ENCODE measurements around the gene HNRNPA3.
"Not testable (repeated sequence)": the region's sequence is repeated elsewhere in the genome, so short reads cannot be mapped to it uniquely, and the experiment has no call there.

HNRNPA3 gene

DNA sequence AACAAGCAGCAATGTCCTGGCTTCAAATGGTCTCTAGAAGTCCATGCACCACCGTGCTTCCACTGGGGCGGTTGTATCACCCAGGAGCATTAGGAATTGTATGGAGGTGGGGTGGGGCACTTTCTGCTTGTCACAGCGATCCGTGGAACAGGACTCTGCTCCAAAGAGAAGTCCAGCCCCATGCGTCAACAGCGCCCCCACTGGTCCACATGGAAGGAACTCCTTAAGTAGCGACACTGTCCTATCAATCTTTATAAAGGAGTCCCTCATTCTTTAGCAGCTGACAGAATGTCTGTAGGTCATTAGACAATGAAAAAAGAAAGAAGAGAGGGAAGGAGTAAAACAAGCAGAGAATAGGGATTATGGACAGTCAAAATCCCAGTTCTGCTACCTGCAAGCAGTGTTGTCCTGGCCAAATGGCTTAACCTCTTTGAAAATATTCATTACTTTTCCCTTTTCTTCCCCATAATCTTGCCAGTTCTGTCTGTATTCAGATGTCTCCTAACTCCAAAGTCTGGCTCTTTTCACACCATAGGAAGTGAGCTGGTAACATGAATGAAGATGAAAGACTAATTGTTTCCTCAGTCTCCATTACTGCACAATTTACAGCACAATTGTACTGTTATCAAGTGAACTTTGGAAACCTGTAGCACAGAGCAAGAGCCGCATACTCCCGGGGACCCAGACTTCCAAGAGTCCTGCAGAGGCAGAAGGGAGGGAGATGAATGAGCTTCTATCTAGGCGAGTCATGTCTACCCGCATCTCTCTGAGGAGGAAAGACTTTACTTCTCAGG is 42.0 kb downstream of the HNRNPA3 start:
- DNase-seq (ENCODE audit: extremely low read depth in 1 of 2, low read depth in 1 of 2): no peak

DNA sequence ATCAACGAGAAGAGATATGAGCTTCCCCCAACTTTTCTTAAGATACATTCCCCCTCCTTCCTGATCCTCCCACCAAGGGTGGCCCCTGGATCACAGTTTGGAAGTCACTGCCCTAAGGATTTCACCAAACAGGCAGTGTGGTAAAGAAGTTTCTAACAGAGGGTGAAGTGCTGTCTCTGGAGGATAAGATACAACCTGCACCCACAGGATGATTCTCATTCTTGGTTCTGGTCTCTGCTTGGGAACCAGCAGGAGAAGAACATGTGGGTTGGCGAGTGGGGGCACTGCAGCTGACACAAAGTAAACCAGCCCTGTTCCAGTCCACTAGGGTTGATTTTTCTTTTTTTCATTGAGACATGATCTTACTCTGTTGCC is 42.6 kb downstream of the HNRNPA3 start:
- DNase-seq (ENCODE audit: extremely low read depth in 1 of 2, low read depth in 1 of 2): no peak

DNA sequence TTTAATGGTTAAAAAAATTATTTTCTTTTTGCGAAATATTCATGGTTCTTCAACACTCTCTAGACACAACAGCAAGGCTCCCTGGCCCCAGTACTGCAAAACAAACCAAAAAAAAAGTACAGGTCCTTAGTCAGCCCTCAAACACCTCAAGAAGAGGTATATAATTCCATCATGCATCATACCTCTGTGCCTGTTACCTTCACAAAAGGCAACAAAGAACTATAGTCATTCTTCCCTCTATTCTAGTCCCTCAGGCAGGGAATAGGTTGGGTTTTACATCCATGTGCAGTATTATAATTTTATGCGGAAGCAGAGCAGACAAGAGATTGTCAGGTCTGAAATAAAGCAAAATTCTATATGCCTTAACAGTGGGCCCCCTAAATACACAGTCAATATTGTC is 43.4 kb downstream of the HNRNPA3 start:
- no peak for DNase-seq (ENCODE audit: extremely low read depth in 1 of 2, low read depth in 1 of 2)

DNA sequence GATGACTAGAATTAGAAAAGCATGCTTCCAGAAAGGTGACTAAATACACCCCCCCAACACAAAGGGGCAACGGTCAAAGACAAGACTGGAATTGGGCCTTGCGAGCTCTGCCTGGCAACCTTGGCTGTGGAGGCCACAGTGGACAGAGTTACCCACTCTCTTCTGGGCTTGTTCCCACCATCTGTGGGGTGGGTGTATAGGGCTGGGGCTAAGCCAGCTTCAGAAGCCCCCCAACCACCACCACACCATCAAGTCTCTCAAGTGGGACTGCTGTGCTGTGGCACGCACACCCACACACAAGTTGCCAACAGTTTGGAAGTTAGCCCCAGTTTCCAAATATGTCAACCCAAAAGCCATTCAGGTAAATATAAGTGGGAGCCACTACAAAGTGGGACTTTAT is 44.1 kb downstream of the HNRNPA3 start:
- DNase-seq (ENCODE audit: extremely low read depth in 1 of 2, low read depth in 1 of 2): no peak

DNA sequence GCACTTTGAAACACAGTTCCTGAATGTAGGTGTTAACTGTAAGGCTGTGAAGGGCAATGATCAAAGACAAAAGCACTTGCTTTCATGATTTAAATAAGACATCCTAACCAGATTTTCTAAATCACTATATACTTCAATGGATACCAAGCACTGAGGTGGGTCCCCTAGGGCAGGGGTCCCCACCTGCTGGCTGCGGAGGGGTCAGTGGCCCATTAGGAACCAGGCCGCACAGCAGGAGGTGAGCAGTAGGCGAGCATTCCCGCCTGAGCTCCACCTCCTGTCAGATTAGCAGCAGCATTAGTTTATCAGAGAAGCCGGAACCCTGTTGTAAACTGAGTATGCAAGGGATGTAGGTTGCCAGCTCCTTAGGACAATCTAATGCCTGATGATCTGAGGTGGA is 44.9 kb downstream of the HNRNPA3 start:
- DNase-seq (ENCODE audit: extremely low read depth in 1 of 2, low read depth in 1 of 2): no peak

DNA sequence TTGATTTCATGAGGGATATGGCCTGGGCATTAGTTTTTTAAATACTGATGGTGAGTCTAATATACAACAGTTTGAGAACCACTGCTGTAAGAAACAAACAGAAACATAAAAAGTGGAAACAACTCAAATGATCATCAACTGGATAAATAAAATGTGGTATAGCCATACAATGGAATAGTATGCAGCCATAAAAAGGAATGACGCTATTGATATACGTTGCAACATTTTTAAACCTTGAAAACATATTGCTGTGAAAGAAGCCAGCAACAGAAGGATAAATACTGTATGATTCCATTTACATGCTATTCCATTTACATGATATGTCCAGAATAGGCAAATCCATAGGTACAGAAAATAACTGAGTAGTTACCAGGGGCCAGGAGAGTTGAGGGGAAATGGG is 45.5 kb downstream of the HNRNPA3 start:
- DNase-seq (ENCODE audit: extremely low read depth in 1 of 2, low read depth in 1 of 2): no peak

DNA sequence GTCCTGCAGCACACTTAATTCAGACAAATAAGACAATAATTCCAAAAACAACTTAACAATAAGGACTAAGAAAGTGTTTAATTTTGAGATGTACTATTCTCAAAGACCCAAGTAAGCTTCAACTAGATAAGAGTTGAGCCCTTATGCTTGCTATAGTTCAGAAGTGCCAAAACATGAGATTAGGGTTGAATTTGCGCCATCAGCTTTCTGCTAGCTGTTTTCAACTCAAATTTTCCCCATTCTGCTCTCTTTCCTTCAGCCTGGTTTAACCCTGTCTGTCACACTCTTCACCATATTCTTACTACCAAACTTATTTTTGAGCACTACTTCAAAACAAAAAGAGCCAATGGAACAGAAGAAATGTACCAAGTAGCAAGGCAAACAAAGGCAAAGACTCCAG is 47.8 kb downstream of the HNRNPA3 start:
- no peak for DNase-seq (ENCODE audit: extremely low read depth in 1 of 2, low read depth in 1 of 2)

DNA sequence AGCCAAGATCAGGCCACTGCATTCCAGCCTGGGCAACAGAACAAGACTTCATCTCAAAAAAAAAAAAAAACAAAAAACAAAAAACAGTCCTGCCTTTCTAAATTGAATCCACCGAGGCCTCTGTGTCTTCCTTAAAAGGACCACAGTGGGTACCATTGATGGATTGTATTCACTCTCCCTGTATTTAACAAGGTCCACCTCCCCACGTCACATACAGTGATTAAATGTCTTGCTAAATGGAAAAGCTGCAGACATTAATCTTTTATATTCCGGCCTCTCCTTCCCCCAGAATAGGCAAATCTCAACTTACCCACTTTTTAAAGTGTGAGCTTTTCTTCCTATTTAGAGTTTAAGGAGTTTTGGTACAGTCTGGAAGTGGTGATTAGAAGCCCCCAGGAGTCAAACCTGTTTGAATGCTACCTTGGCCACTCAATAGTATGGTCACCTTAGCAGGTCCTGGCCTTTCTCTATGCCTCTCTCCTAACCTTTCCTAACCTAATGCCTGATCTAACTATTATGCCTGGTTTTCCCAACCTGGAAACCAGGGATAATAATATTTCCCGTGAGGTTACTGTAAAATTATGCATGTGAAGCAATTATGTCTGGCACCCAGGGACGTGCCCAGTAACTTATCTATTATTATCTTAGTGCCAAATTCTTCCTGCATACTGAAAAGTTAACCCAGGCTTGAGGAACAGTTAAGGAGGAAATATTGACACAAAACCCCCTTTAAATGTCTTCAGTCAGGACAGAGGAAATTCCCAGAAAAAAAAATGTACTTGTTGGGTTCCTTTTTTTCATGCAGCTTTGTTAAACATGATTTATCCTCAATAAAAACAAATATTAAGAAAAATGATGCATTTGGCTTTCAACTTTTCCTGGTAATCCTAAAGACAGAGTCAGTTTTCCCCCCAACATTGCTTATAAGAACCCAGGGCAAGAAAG is 48.8 kb downstream of the HNRNPA3 start:
- DNase-seq (ENCODE audit: extremely low read depth in 1 of 2, low read depth in 1 of 2): no peak

DNA sequence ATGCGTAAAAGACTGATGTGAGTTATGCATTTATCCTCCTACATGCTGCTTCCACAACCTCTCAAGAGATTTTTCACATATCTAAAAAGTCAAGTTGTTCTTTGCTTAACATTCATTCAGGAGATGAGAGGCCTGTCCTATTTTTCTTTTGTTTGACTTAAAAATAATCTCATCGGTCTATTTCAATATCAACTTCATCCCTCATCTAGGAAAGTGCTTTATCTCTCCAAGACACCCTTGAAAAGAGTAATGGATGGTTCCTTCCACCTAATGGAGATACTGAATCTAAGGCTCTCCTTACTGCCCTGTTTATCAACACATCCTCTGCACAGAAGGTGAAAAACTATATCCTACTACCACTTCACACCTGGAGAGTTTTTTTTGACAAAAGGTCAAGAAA is 49.5 kb downstream of the HNRNPA3 start:
- no peak for DNase-seq (ENCODE audit: extremely low read depth in 1 of 2, low read depth in 1 of 2)

DNA sequence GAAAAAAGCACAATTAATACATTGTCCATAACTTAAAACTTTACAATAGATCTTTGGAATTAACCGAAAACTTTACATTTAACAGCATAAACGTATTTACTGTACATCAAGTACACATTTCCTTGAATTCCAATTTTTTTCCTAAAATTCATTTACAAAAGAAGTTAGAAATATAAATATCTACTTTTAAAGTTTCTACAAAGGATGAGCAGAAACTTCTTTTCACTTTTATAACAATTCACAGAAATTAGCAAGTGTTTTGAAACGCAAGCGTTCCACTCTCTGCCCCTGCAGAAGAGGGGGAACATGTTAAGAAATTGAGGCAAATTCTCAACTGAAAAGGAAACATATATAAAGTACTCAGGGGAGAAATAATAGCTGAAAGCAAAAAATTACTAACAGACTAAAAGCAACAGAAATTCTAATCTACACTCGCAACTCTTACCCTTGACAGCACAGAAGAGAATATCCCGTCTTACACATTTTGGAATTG is 50.4 kb downstream of the HNRNPA3 start:
- DNase-seq (ENCODE audit: extremely low read depth in 1 of 2, low read depth in 1 of 2): no peak

DNA sequence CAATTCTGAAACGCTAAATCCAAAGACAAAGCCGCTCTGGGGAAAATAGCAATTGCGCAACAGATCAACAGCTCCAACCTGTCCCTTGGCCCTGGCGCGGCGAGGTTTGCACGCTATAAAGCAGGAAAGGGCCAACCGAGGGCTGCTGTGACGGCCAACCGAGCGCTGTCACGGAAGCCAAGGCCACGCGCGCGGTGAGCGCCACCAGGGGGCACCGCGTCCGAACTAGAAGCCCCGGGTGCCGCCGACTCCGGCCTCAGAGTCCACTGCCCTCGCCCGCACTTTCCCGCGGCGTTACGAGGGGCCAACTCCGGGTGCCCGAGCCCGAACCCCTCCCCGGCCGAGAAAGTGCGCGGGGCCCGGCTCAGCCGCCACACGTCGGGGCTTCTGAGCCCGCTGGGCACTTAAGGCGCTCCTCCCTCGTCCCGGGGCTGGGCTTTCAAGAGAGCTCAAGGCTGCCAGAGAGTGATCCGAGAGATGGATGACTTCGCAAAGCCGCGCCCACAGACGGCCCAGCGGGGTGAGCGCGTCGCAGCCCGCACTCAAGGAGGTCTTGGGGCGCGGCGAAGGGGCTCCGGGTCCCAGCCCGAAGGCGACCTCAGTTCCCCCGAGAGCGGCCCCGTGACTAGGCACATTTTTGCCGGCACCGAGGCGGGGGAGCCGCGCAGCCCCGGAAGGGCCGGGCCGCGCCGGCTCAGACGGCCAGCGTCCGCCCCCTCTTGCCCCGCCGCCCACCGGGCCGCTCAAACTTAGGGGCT is 51.0 kb downstream of the HNRNPA3 start:
- peak; percentile 84 to 85 for DNase-seq (ENCODE audit: extremely low read depth in 1 of 2, low read depth in 1 of 2)

DNA sequence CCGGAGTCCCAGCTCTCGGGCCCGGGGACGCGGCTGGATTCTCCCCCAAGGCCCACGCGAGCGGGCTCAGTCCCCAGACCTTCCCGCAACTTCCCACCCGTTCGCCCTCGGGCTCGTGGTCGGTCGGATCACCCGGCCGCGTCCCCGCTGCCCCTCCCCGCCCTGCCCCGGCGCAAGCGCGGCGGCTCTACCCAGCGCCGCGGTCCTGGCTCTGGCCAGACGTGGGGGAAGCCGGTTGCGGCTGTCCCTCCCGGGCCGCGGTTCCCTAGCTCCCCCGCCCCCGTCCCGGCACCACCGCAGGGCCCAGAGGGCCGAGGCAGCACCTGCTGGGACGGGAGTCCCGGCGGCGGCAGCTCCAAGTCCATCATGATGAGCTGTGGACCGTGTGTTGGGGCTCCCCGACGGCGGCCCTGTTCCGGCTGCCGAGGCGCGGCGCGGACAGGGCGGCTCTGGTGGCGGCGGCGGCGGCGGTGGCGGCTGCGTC is 51.7 kb downstream of the HNRNPA3 start:
- DNase-seq (ENCODE audit: extremely low read depth in 1 of 2, low read depth in 1 of 2): no peak

DNA sequence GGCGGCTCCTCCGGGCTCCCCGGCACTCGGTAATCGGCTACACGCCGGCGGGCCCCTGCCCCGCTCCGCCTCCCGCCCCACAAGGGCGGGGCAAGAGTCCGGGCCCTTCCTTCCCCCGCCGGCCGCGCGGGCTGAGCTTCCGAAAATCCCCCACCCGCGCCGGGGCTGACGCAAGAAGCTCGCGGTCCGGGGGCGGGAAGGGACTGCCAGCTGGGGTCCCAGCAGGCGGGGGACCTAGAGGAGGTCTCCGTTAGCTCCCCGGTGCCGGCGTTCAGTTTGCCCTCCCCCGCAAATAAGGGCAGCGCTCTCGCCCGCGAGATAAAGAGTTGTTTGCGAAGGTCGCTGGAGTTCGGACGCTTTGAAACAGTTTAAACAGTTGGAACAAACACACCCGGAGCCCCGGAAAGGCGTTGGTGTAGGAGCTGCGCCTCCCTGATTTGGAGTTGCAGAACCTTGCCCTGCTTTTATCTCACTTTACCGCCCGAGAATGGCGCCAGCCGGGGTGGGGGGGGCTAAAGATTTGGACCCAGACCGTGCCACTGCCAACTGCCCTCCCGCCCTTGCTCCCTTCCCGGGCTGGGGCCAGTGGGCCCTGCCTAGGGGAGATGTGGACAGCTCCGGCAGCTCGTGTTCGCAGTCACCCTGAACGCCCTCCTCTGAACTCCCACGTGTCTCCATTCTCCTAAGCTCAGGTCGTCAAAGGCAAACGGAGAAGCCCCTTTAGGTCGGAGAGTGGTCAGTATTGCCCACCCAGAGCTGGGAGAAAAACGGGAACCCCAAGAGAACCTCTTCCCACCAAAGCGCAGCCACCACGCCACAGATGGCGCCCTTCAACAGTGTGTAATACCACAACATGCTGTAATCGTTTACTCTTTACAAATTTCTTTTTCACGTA is 52.3 kb downstream of the HNRNPA3 start, which contains the start of gene NFE2L2:
NFE2L2 (minus strand) TSS at position 35 of the 895 bp plus-strand sequence. CDS start 151 bp downstream, outside the sequence.
- peak; percentile 92 for DNase-seq (ENCODE audit: extremely low read depth in 1 of 2, low read depth in 1 of 2)

DNA sequence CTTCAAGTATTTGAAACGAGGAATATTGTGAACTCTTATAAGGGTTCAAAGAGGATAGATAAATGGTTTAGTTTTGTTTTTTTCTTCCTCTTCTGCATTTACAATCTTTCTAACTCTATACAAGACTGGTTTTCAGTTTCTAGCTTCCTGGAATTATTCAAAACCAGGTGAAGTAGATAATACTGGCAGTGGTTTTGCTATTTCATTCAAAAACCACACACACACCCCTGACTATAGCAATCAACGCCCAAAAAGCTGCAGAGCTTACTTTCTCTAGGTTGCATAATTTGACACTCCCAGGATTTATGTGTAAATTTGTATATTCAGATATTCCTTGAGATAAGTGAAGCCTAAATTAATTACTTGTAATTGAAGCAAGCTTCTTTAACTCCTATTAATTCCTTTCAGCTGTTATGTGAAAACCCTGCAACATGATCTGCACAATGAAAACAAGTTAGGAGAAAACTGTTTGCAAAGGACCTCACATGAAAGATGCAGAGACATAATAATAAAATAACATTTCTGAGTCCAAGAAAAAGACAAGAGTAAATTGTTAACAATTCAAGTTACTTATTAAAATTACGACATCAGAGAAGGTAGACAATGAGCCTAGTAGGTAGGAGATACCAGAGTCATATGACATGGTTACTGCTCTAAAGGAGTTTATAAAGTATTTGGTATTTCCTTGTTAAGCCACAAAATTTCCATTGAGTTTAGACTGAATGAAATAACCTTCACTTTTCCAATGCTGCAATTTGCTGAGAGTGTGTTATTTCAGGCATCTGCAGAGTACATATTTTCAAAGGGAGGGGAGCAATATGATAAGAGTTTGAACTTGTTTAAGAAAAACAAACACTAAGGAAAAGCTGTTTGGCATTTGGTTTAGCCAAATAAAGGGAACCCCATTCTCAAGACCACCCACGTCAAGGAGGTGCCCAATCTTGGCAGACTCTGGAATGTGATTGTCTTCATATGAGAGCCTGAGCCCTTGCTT is 53.5 kb downstream of the HNRNPA3 start:
- DNase-seq (ENCODE audit: extremely low read depth in 1 of 2, low read depth in 1 of 2): no peak

DNA sequence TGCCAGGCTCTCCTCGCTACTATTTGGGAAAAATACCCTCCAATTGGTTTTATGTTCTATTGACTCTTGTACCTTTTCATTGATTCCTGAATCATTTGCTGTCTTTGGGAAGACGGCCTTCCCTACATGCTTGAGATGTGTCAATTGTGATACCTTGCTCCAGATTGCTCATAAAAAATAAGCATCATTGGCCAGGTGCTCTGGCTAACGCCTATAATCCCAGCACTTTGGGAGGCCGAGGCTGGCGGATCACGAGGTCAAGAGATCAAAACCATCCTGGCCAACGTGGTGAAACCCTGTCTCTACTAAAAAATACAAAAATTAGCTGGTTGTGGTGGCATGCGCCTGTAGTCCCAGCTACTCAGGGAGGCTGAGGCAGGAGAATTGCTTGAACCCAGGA is 54.4 kb downstream of the HNRNPA3 start:
- DNase-seq (ENCODE audit: extremely low read depth in 1 of 2, low read depth in 1 of 2): not testable (repeated sequence)

DNA sequence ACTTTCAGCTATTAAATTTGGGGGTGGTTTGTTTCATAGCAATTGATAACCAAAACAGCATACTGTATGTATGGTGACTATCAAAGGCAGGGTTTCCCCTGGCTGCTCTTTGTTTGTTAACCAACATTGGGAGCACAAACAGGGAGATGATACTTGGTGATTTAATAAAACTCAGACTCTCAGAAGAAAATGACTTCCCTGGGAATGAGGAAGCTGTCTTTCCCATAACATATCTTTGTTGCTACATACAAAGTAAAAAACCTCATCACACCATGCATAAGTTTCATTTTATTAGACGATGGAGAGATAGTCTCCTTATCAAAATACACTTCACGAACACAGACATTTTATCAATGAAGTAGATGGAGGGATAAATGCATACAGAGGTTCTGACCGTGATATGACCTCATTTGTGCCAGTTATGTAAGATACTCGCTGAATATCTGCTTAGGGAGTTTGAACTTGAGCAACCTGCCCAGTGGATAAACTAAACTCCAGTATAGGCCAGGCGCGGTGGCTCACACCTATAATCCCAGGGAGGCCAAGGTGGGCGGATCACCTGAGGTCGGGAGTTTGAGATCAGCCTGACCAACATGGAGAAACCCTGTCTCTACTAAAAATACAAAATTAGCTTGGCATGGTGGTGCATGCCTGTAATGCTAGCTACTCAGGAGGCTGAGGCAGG is 55.7 kb downstream of the HNRNPA3 start:
- no peak for DNase-seq (ENCODE audit: extremely low read depth in 1 of 2, low read depth in 1 of 2)

DNA sequence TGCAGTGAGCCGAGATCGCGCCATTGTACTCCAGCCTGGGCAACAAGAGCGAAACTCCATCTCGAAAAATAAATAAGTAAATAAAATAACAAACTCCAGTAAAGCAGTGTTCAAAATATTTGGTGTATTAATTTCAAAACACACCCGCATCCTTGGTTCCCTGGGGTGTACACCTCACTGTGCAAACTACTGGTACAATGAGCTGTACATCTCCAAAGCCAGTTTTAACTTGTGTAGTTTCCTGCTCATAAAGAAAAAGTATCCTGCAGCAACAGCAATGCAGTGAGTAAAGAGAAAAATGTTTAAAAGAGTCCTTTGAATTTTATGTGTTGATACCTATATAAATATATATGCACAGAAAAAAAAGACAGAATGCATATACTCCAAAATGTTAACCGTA is 56.3 kb downstream of the HNRNPA3 start:
- no peak for DNase-seq (ENCODE audit: extremely low read depth in 1 of 2, low read depth in 1 of 2)

DNA sequence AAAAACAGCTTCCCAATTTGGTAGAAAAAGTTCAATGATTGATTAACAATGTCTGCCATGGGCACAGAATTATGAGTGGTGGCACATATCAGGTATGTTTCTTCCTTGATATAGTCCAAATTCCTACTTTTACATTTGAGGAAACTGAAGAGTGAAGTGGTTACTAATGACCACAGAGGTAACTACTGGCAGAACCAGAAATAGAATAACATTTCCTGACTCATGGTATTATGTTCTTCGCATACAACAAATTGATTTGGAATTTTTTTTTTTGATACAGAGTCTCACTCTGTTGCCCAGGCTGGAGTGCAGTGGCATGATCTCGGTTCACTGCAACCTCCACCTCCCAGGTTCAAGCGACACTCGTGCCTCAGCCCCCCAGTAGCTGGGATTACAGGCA is 57.9 kb downstream of the HNRNPA3 start:
- no peak for DNase-seq (ENCODE audit: extremely low read depth in 1 of 2, low read depth in 1 of 2)
